Tibial artery (tissue), 4 donors: Measurements from ENCODE around the gene STPG2.

Experiments used
- DNase-seq, 2 donors: peaks; one replicate each; pipeline ENCODE4 v3.0.0-alpha.2; 2019
- H3K27ac ChIP-seq, 2 donors: fragments of 200-600 bp; sonication (generic) in 1 of 2; 1 replicate in 1 of 2; 2 replicates in 1 of 2; pipeline ENCODE4 v1.5.1; 2018 to 2019; ENCODE audit warnings: mild to moderate bottlenecking in 1 of 2
- H3K27me3 ChIP-seq, 2 donors: fragments of 200-600 bp; sonication (generic) in 1 of 2; one replicate each; pipeline versions ENCODE4 v1.5.1 to v1.6.0; 2016 to 2019
- H3K36me3 ChIP-seq, 3 donors: fragments of 200-600 bp; sonication (generic) in 2 of 3; one replicate each; pipeline ENCODE4 v1.5.1; 2016 to 2019; ENCODE audit warnings: mild to moderate bottlenecking in 2 of 3
- H3K4me1 ChIP-seq, 4 donors: fragments of 200-600 bp; sonication (generic) in 2 of 4; 1 replicate in 3 of 4; 2 replicates in 1 of 4; pipeline ENCODE4 v1.5.1; 2016 to 2019
- H3K4me3 ChIP-seq, 2 donors: fragments of 200-600 bp; sonication (generic) in 1 of 2; 1 replicate in 1 of 2; 2 replicates in 1 of 2; pipeline ENCODE4 v1.5.1; 2018 to 2019; ENCODE audit warnings: mild to moderate bottlenecking in 2 of 2
- H3K9me3 ChIP-seq, 3 donors: fragments of 200-600 bp; sonication (generic) in 1 of 3; one replicate each; pipeline ENCODE4 v1.5.1; 2016 to 2019
- CTCF ChIP-seq, 2 experiments: fragments of 200-600 bp in 1 of 2; fragments of 450-650 bp in 1 of 2; IDR thresholded peaks; one replicate each; pipeline ENCODE4 v1.5.1; 2017 to 2019; ENCODE audit warnings: antibody characterized with exemption in 2 of 2, mild to moderate bottlenecking in 1 of 2, moderate library complexity in 1 of 2
- intact Hi-C: fragments of 100-400 bp; cut with DNase I; formaldehyde crosslinking; loops from one replicate; pipeline ENCODE4 v1.15.0; 2023; ENCODE audit warnings: low total_unique reads

STPG2 gene

GRCh38 chr4:97720869-97721432 lies 422.3 kb downstream of the STPG2 start:
- DNase-seq = no peak
- no peak for TF ChIP-seq CTCF (IDR thresholded peaks at IDR 0.05)
- Histone ChIP-seq H3K9me3 (no peaks in the 10 kb centered on the region), H3K27ac (no peak overlapping the region), H3K36me3 (no peaks in the 10 kb centered on the region), H3K27me3 (no peaks in the 10 kb centered on the region), H3K4me3 (no peak overlapping the region), H3K4me1 (no peaks in the 10 kb centered on the region)
- intact Hi-C loops = no loop called here

GRCh38 chr4:97691111-97691605 lies 452.1 kb downstream of the STPG2 start:
- Histone ChIP-seq H3K4me1 (no peaks in the 10 kb centered on the region), H3K36me3 (no peaks in the 10 kb centered on the region), H3K27me3 (no peaks in the 10 kb centered on the region), H3K27ac (no peak overlapping the region), H3K4me3 (no peak overlapping the region), H3K9me3 (peaks cover 0 to 4% (median 0%) of the 10 kb centered on the region in 3 donors)
- TF ChIP-seq CTCF (IDR thresholded peaks at IDR 0.05) = no peak
- no peak for DNase-seq
- intact Hi-C loops = no loop called here

GRCh38 chr4:97670703-97671269 lies 472.5 kb downstream of the STPG2 start:
- TF ChIP-seq CTCF (IDR thresholded peaks at IDR 0.05) = no peak
- DNase-seq = no peak
- Histone ChIP-seq H3K27me3 (no peaks in the 10 kb centered on the region), H3K9me3 (no peaks in the 10 kb centered on the region), H3K36me3 (no peaks in the 10 kb centered on the region), H3K4me1 (no peaks in the 10 kb centered on the region), H3K4me3 (no peak overlapping the region), H3K27ac (no peak overlapping the region)
- intact Hi-C loops = no loop called here

GRCh38 chr4:97665553-97665952 lies 477.7 kb downstream of the STPG2 start:
- TF ChIP-seq CTCF (IDR thresholded peaks at IDR 0.05) = no peak
- intact Hi-C loops = no loop called here
- no peak for DNase-seq
- Histone ChIP-seq H3K27ac (no peak overlapping the region), H3K27me3 (no peaks in the 10 kb centered on the region), H3K9me3 (no peaks in the 10 kb centered on the region), H3K4me3 (no peak overlapping the region), H3K4me1 (no peaks in the 10 kb centered on the region), H3K36me3 (no peaks in the 10 kb centered on the region)

GRCh38 chr4:97664741-97665140 lies 478.5 kb downstream of the STPG2 start:
- Histone ChIP-seq H3K27me3 (no peaks in the 10 kb centered on the region), H3K4me3 (no peak overlapping the region), H3K36me3 (no peaks in the 10 kb centered on the region), H3K9me3 (no peaks in the 10 kb centered on the region), H3K4me1 (no peaks in the 10 kb centered on the region), H3K27ac (no peak overlapping the region)
- intact Hi-C loops = no loop called here
- no peak for TF ChIP-seq CTCF (IDR thresholded peaks at IDR 0.05)
- DNase-seq = no peak
